Sigmoid colon (tissue), 7 donors: ENCODE measurements around the gene CCDC85A. TPM values are rescaled to one million over a fixed set of nuclear protein-coding genes. Genes with fewer than 3 reads are reported as not detected.

Experiments used
- DNase-seq: peaks from one replicate; pipeline ENCODE4 v3.0.0-alpha.2; 2019
- H3K27ac ChIP-seq, 4 donors: fragments of 200-600 bp; sonication (generic); one replicate each; pipeline ENCODE4 v1.5.1; 2016 to 2019; ENCODE audit warnings: mild to moderate bottlenecking in 1 of 4
- H3K27me3 ChIP-seq, 3 donors: fragments of 200-600 bp; sonication (generic); one replicate each; pipeline ENCODE4 v1.5.1; 2019; ENCODE audit warnings: mild to moderate bottlenecking in 1 of 3
- H3K36me3 ChIP-seq, 4 donors: fragments of 200-600 bp; sonication (generic); one replicate each; pipeline ENCODE4 v1.5.1; 2016 to 2019
- H3K4me1 ChIP-seq, 4 donors: fragments of 200-600 bp; sonication (generic); one replicate each; pipeline ENCODE4 v1.5.1; 2017 to 2019
- H3K4me3 ChIP-seq, 4 donors: fragments of 200-600 bp; sonication (generic); one replicate each; pipeline ENCODE4 v1.5.1; 2017 to 2019; ENCODE audit warnings: mild to moderate bottlenecking in 2 of 4, moderate library complexity in 1 of 4
- H3K9me3 ChIP-seq, 4 donors: fragments of 200-600 bp in 3 of 4; sonication (generic) in 3 of 4; one replicate each; pipeline versions ENCODE4 v1.5.1 to v1.6.1; 2013 to 2019
- EP300 ChIP-seq, 4 donors: sonication (generic); formaldehyde crosslinking; IDR thresholded peaks; one replicate each; pipeline ENCODE4 v1.6.1; 2017; ENCODE audit warnings: antibody characterized with exemption in 4 of 4
- POLR2A ChIP-seq, 2 donors: fragments of 450-650 bp; IDR thresholded peaks; one replicate each; pipeline ENCODE4 v1.6.1; 2016; ENCODE audit warnings: antibody characterized with exemption in 2 of 2, mild to moderate bottlenecking in 2 of 2, moderate library complexity in 2 of 2
- POLR2AphosphoS5 ChIP-seq, 4 donors: sonication (generic); formaldehyde crosslinking; IDR thresholded peaks; one replicate each; pipeline ENCODE4 v1.6.1; 2017; ENCODE audit warnings: antibody characterized with exemption in 4 of 4
- WGBS, 2 donors: extraction: QIAGEN DNeasy Blood & Tissue Kit; methylation state at CpG; one replicate each; pipeline ENCODE4 v1.1.7; 2013; 5-methylcytosine and 5-hydroxymethylcytosine counted together
- intact Hi-C: fragments of 100-400 bp; cut with DNase I; formaldehyde crosslinking; loops from one replicate; pipeline ENCODE4 v1.15.1; 2023
- polyA plus RNA-seq, 3 donors: library from polyadenylated mRNA; stranded (reverse); fragments of 200-250 nt; gene quantifications; one replicate each; pipeline ENCODE4 v1.2.3, GENCODE V29; 2013
- total RNA-seq, 4 donors: library from RNA; depleted of rRNA; stranded (reverse); fragments of >200 nt; gene quantifications; one replicate each; pipeline ENCODE4 v1.1.0, GENCODE V29; 2016
- TF ChIP-seq, protein P1 (sequence below), 4 experiments: fragments of 450-650 bp in 3 of 4; fragments of 200-600 bp in 1 of 4; IDR thresholded peaks; one replicate each; pipeline ENCODE4 v1.5.1; 2016 to 2019; ENCODE audit warnings: antibody characterized with exemption in 4 of 4, mild to moderate bottlenecking in 3 of 4, moderate library complexity in 2 of 4
- donor health status: healthy with polysubstance abuse.
- donor health status: Bipolar disorder and iron deficiency.
- donor health status: healthy.

CCDC85A gene
- total and polyA plus RNA-seq, 7 donors: 0.58 to 8.2 (median 3.5) TPM; not detected in 2

- intact Hi-C loops: no loop called here
- Histone ChIP-seq H3K4me3 (no peak overlapping the region), H3K4me1 (no peaks in the 10 kb centered on the region), H3K36me3 (no peaks in the 10 kb centered on the region), H3K9me3 (no peaks in the 10 kb centered on the region), H3K27me3 (no peaks in the 10 kb centered on the region), H3K27ac (no peak overlapping the region)
- DNase-seq: no peak
- 86 to 87% methylated on average over 2 of the region's 2 CpGs for WGBS, 2 donors
- no peak for TF ChIP-seq POLR2A (IDR thresholded peaks at IDR 0.05)
- no peak for TF ChIP-seq POLR2AphosphoS5 (IDR thresholded peaks at IDR 0.05)
- TF ChIP-seq, protein P1, sequence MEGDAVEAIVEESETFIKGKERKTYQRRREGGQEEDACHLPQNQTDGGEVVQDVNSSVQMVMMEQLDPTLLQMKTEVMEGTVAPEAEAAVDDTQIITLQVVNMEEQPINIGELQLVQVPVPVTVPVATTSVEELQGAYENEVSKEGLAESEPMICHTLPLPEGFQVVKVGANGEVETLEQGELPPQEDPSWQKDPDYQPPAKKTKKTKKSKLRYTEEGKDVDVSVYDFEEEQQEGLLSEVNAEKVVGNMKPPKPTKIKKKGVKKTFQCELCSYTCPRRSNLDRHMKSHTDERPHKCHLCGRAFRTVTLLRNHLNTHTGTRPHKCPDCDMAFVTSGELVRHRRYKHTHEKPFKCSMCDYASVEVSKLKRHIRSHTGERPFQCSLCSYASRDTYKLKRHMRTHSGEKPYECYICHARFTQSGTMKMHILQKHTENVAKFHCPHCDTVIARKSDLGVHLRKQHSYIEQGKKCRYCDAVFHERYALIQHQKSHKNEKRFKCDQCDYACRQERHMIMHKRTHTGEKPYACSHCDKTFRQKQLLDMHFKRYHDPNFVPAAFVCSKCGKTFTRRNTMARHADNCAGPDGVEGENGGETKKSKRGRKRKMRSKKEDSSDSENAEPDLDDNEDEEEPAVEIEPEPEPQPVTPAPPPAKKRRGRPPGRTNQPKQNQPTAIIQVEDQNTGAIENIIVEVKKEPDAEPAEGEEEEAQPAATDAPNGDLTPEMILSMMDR (IDR thresholded peaks at IDR 0.05): no peak
- TF ChIP-seq EP300 (IDR thresholded peaks at IDR 0.05): no peak
These were observed 66.5 kb downstream of the CCDC85A start for GRCh38 chr2:56250153-56250729.

- H3K36me3 ChIP-seq: no peaks in the 10 kb centered on the region
- no peak overlapping the region for H3K4me3 ChIP-seq
- no peaks in the 10 kb centered on the region for H3K4me1 ChIP-seq
- TF ChIP-seq POLR2A (IDR thresholded peaks at IDR 0.05) (no peak), POLR2AphosphoS5 (IDR thresholded peaks at IDR 0.05) (no peak), EP300 (IDR thresholded peaks at IDR 0.05) (no peak)
- TF ChIP-seq, protein P1 (IDR thresholded peaks at IDR 0.05): no peak
- no peaks in the 10 kb centered on the region for H3K9me3 ChIP-seq
- intact Hi-C loops: no loop called here
- no peak overlapping the region for H3K27ac ChIP-seq
- H3K27me3 ChIP-seq: no peaks in the 10 kb centered on the region
- DNase-seq: no peak
- WGBS, 2 donors: 53 to 65% methylated on average over 1 of the region's 1 CpG
These were observed 76.6 kb downstream of the CCDC85A start for GRCh38 chr2:56260415-56260814.

- Histone ChIP-seq H3K27me3 (no peaks in the 10 kb centered on the region), H3K36me3 (no peaks in the 10 kb centered on the region), H3K4me3 (no peak overlapping the region), H3K9me3 (no peaks in the 10 kb centered on the region), H3K27ac (no peak overlapping the region), H3K4me1 (no peaks in the 10 kb centered on the region)
- DNase-seq: no peak
- TF ChIP-seq EP300 (IDR thresholded peaks at IDR 0.05): no peak
- no peak for TF ChIP-seq POLR2AphosphoS5 (IDR thresholded peaks at IDR 0.05)
- TF ChIP-seq, protein P1 (IDR thresholded peaks at IDR 0.05): no peak
- TF ChIP-seq POLR2A (IDR thresholded peaks at IDR 0.05): no peak
- intact Hi-C loops: no loop called here
- WGBS, 2 donors: 88 to 93% methylated on average over 1 of the region's 1 CpG
These were observed 78.5 kb downstream of the CCDC85A start for GRCh38 chr2:56262241-56262640.

DNA sequence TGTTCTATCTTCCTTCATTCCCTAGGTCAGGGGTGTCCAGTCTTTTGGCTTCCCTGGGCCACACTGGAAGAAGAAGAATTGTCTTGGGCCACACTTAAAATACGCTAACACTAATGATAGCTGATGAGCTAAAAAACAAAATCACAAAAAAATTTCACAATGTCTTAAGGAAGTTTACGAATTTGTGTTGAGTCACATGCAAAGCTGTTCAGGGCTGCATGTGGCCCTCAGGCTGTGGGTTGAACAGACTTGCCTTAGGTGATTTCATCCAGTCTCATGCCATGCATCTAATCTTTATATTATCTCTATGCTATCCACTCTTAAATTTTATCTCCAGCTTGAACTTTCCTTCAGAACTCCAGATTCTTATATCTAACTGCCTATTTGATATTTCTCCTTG is 80.1 kb downstream of the CCDC85A start:
- TF ChIP-seq, protein P1 (IDR thresholded peaks at IDR 0.05): no peak
- no peak for TF ChIP-seq POLR2AphosphoS5 (IDR thresholded peaks at IDR 0.05)
- TF ChIP-seq EP300 (IDR thresholded peaks at IDR 0.05): no peak
- TF ChIP-seq POLR2A (IDR thresholded peaks at IDR 0.05): no peak
- H3K27ac ChIP-seq: no peak overlapping the region
- intact Hi-C loops: no loop called here
- no peaks in the 10 kb centered on the region for H3K4me1 ChIP-seq
- 90% methylated on average over 2 of the region's 2 CpGs for whole genome bisulfite sequencing, 2 donors
- no peak for DNase-seq
- H3K9me3 ChIP-seq: no peaks in the 10 kb centered on the region
- no peaks in the 10 kb centered on the region for H3K27me3 ChIP-seq
- H3K4me3 ChIP-seq: no peak overlapping the region
- no peaks in the 10 kb centered on the region for H3K36me3 ChIP-seq
